ENCODE measurements around the gene CXCL8.

Gene CXCL8

DNA sequence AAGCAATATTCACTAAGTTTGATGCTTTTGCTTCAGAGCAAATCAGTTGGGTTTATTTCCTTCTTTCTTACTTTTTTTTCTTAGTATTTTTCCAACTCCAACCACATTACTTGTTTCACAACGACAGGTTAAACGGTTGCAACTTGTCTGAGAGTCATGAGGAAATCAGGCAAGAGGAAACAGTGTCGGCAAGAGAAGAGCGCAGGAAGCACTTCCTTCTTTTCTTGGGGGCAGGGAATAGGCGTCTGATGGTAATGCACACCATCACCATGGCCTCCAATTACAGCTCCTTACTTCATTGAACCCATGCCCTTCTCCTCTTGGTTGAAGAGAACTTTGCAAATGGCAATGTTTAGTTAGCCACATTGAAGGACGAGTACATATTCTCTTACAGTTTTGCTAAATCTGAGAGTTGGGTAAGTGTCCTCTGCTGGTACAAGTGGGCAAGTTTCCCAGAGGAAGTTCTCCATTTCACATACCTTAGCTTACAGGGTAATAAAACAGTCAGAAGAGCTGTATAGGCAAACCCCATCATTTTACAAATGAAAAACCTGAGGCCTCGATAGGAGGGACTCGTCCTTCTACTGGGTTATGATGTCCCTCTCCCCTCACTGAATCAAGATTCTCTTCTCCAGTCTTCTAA is 8.3 kb upstream of the CXCL8 start:
- Histone ChIP-seq H3K4me3 (ENCODE audit: low read depth, low read length) (no peak overlapping the region), H3K4me1 (no peaks in the 10 kb centered on the region), H3K4me2 (ENCODE audit: low read length) (no peak overlapping the region), H3K27ac (no peak overlapping the region), H3K36me3 (ENCODE audit: control insufficient read depth, insufficient read depth, low read length) (no peaks in the 10 kb centered on the region), H3K9ac (no peak overlapping the region), H3K79me2 (no peaks in the 10 kb centered on the region), H3K9me3 (ENCODE audit: control insufficient read depth, low read length) (no peaks in the 10 kb centered on the region), H3K27me3 (ENCODE audit: control insufficient read depth, insufficient read depth, low read length) (no peaks in the 10 kb centered on the region), H2AFZ (no peak overlapping the region)
- no peak for TF ChIP-seq CTCF (IDR thresholded peaks at IDR 0.05)

- no peak overlapping the region for H3K27ac ChIP-seq
- no peak overlapping the region for H3K4me2 ChIP-seq (ENCODE audit: low read length)
Measured at GRCh38 chr4:73732759-73733431, 7.5 kb upstream of the CXCL8 start.

GRCh38 chr4:73734530-73735001 is 5.8 kb upstream of the CXCL8 start:
- H3K36me3 ChIP-seq (ENCODE audit: control insufficient read depth, insufficient read depth, low read length), result no peaks in the 10 kb centered on the region
- H3K27ac ChIP-seq, result no peak overlapping the region
- no peaks in the 10 kb centered on the region for H3K27me3 ChIP-seq (ENCODE audit: control insufficient read depth, insufficient read depth, low read length)
- TF ChIP-seq CTCF (IDR thresholded peaks at IDR 0.05), result no peak
- H3K9ac ChIP-seq, result no peak overlapping the region
- H3K9me3 ChIP-seq (ENCODE audit: control insufficient read depth, low read length), result no peaks in the 10 kb centered on the region
- H3K4me3 ChIP-seq (ENCODE audit: low read depth, low read length), result no peak overlapping the region
- no peaks in the 10 kb centered on the region for H3K79me2 ChIP-seq
- H3K4me1 ChIP-seq, result no peaks in the 10 kb centered on the region
- H3K4me2 ChIP-seq (ENCODE audit: low read length), result no peak overlapping the region
- no peak overlapping the region for H2AFZ ChIP-seq

More at GRCh38 chr4:73732759-73733431, 7.5 kb upstream of the CXCL8 start:
- Histone ChIP-seq H3K9ac (no peak overlapping the region), H3K9me3 (ENCODE audit: control insufficient read depth, low read length) (no peaks in the 10 kb centered on the region), H3K27me3 (ENCODE audit: control insufficient read depth, insufficient read depth, low read length) (no peaks in the 10 kb centered on the region), H3K4me1 (no peaks in the 10 kb centered on the region), H3K36me3 (ENCODE audit: control insufficient read depth, insufficient read depth, low read length) (no peaks in the 10 kb centered on the region), H2AFZ (no peak overlapping the region), H3K79me2 (no peaks in the 10 kb centered on the region), H3K4me3 (ENCODE audit: low read depth, low read length) (no peak overlapping the region)
- TF ChIP-seq CTCF (IDR thresholded peaks at IDR 0.05), result no peak

DNA sequence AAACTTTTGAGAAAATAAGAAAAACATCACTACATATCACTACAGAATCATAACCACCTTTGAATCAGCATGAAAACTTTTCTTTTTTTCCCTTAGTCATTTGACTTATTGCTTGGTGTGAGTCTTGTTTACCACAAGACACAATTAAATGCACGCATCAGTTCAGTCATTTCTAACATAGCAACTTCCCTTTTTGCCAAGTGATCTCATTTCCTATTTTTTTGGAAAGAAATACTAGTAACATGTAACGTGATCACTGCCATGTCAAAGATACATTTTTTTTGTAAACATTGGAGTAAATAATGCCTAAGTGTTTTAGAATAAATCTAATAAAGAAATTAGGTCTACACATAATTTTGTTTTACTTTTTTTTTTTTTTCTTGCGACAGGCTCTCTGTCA is 5.1 kb upstream of the CXCL8 start:
- Histone ChIP-seq H2AFZ (no peak overlapping the region), H3K4me3 (ENCODE audit: low read depth, low read length) (no peak overlapping the region), H3K9me3 (ENCODE audit: control insufficient read depth, low read length) (no peaks in the 10 kb centered on the region), H3K4me2 (ENCODE audit: low read length) (no peak overlapping the region), H3K27ac (no peak overlapping the region), H3K36me3 (ENCODE audit: control insufficient read depth, insufficient read depth, low read length) (no peaks in the 10 kb centered on the region), H3K4me1 (no peaks in the 10 kb centered on the region), H3K79me2 (no peaks in the 10 kb centered on the region), H3K27me3 (ENCODE audit: control insufficient read depth, insufficient read depth, low read length) (no peaks in the 10 kb centered on the region), H3K9ac (no peak overlapping the region)
- no peak for TF ChIP-seq CTCF (IDR thresholded peaks at IDR 0.05)

All from parathyroid adenoma (tissue), 2 donors.